A549 (cell line): ENCODE results near the gene MICU2. TPM values are rescaled to one million over a fixed set of nuclear protein-coding genes. Genes with fewer than 3 reads are reported as not detected.

ENCODE experiments used
- ATAC-seq, 2 experiments: fragments of 200-7000 bp in 1 of 2; fragments of >200 bp in 1 of 2; cut with Nextera tagmentation in 1 of 2; cut with Tn5 transposase in 1 of 2; 3 replicates each; pipeline versions ENCODE4 v1.8.0 to v1.9.1; 2018 to 2020; ENCODE audit warnings: mild to moderate bottlenecking in 1 of 2, moderate library complexity in 1 of 2
- CTCF ChIA-PET: fragments of 300-600 bp; sonication (Branson Sonifier 250); formaldehyde crosslinking; extraction: SDS; loops from one replicate; lab custom pipeline; 2021; ENCODE audit warnings: antibody characterized with exemption, inconsistent platforms; lab: Yijun Ruan, JAX
- POLR2A ChIA-PET: fragments of 350-600 bp; formaldehyde crosslinking; extraction: SDS; loops from one replicate; lab custom pipeline; 2021; ENCODE audit warnings: antibody characterized with exemption, inconsistent platforms; lab: Yijun Ruan, JAX
- DNase-seq, 2 experiments: peaks; one replicate each; pipeline versions ENCODE4 v3.0.0 to v3.0.0-alpha.2; 2011 to 2016; ENCODE audit warnings: low read depth in 1 of 2, low spot score in 1 of 2
- FAIRE-seq: peaks from 2 replicates; lab custom pipeline; 2011; peaks lifted over from hg19 to GRCh38; lab: Jason Lieb, UNC
- H3K27ac ChIP-seq, 2 experiments: fragments of >200 bp; sonication (Bioruptor Twin); formaldehyde crosslinking; 3 replicates each; pipeline ENCODE4 v1.5.1; 2016 to 2017
- H3K4me1 ChIP-seq: fragments of >200 bp; sonication (Bioruptor Twin); formaldehyde crosslinking; 3 replicates; pipeline ENCODE4 v1.6.1; 2016
- H3K4me2 ChIP-seq: fragments of >200 bp; sonication (Bioruptor Twin); formaldehyde crosslinking; 3 replicates; pipeline ENCODE4 v1.6.1; 2016
- H3K4me3 ChIP-seq: fragments of >200 bp; sonication (Bioruptor Twin); formaldehyde crosslinking; 3 replicates; pipeline ENCODE4 v1.5.1; 2016
- H3K9me3 ChIP-seq: fragments of >200 bp; sonication (Bioruptor Twin); formaldehyde crosslinking; 3 replicates; pipeline ENCODE4 v1.6.1; 2016
- BHLHE40 ChIP-seq: IDR thresholded peaks from 2 replicates; pipeline ENCODE4 v1.6.1; 2012; ENCODE audit warnings: low read depth, low read length, inconsistent platforms
- CBX2 ChIP-seq: fragments of 200-600 bp; sonication (generic); IDR thresholded peaks from 2 replicates; pipeline ENCODE4 v1.6.1; 2016; ENCODE audit warnings: low read depth, mild to moderate bottlenecking, borderline replicate concordance
- CBX8 ChIP-seq: fragments of 200-600 bp; sonication (generic); IDR thresholded peaks from 2 replicates; pipeline ENCODE4 v1.6.1; 2016
- CEBPB ChIP-seq, 2 experiments: fragments of >200 bp in 1 of 2; sonication (Bioruptor Twin) in 1 of 2; formaldehyde crosslinking in 1 of 2; IDR thresholded peaks; 2 replicates each; pipeline ENCODE4 v1.6.1; 2012 to 2016
- CHD4 ChIP-seq: fragments of 200-600 bp; sonication (generic); IDR thresholded peaks from 2 replicates; pipeline ENCODE4 v1.6.1; 2016; ENCODE audit warnings: antibody characterized with exemption, mild to moderate bottlenecking, borderline replicate concordance
- ESRRA ChIP-seq: fragments of 150-350 bp; IDR thresholded peaks from 2 replicates; pipeline ENCODE4 v1.6.1; 2014; ENCODE audit warnings: mild to moderate bottlenecking, low read length, borderline replicate concordance
- FOSB ChIP-seq: fragments of 250-450 bp; sonication (Bioruptor Pico); IDR thresholded peaks from 2 replicates; pipeline ENCODE4 v1.5.0; 2020; ENCODE audit warnings: mild to moderate bottlenecking, moderate library complexity
- FOSL2 ChIP-seq, 2 experiments: fragments of 450-650 bp in 1 of 2; fragments of >200 bp in 1 of 2; sonication (Bioruptor Twin) in 1 of 2; formaldehyde crosslinking; IDR thresholded peaks; 2 replicates each; pipeline versions ENCODE4 v1.5.0 to v1.6.1; 2016 to 2020; ENCODE audit warnings: mild to moderate bottlenecking in 1 of 2, moderate library complexity in 1 of 2
- GATA3 ChIP-seq: IDR thresholded peaks from 2 replicates; pipeline ENCODE4 v1.6.1; 2012; ENCODE audit warnings: borderline replicate concordance
- HDAC2 ChIP-seq: fragments of 200-600 bp; sonication (generic); IDR thresholded peaks from 2 replicates; pipeline ENCODE4 v1.6.1; 2016
- MAFK ChIP-seq: fragments of 450-650 bp; IDR thresholded peaks from 2 replicates; pipeline ENCODE4 v1.6.1; 2014; ENCODE audit not compliant: partially characterized antibody
- NR3C1 ChIP-seq: fragments of >200 bp; sonication (Bioruptor Twin); formaldehyde crosslinking; IDR thresholded peaks from 3 replicates; pipeline ENCODE4 v1.6.1; 2017
- RAD21 ChIP-seq, 2 experiments: fragments of >200 bp in 1 of 2; sonication (Bioruptor Twin) in 1 of 2; formaldehyde crosslinking in 1 of 2; IDR thresholded peaks in 1 of 2; conservative IDR thresholded peaks in 1 of 2; 2 replicates in 1 of 2; 3 replicates in 1 of 2; pipeline ENCODE4 v1.6.1; 2012 to 2018; ENCODE audit warnings: inconsistent platforms in 1 of 2
- RARB ChIP-seq: fragments of 250-450 bp; sonication (Bioruptor Pico); IDR thresholded peaks from 2 replicates; pipeline ENCODE4 v1.8.0; 2021; ENCODE audit warnings: mild to moderate bottlenecking, moderate library complexity
- REST ChIP-seq: fragments of 200-600 bp; sonication (generic); IDR thresholded peaks from 2 replicates; pipeline ENCODE4 v1.6.1; 2016; ENCODE audit warnings: antibody characterized with exemption, mild to moderate bottlenecking, moderate library complexity
- SREBF2 ChIP-seq: fragments of 450-650 bp; IDR thresholded peaks from 2 replicates; pipeline ENCODE4 v1.6.1; 2014; ENCODE audit warnings: mild to moderate bottlenecking, moderate library complexity
- TFCP2L1 ChIP-seq: fragments of 250-450 bp; sonication (Bioruptor Pico); IDR thresholded peaks from 2 replicates; pipeline ENCODE4 v1.5.0; 2021; ENCODE audit warnings: mild to moderate bottlenecking
- TP53 ChIP-seq: fragments of 250-450 bp; sonication (Bioruptor Pico); IDR thresholded peaks from 2 replicates; pipeline ENCODE4 v1.5.0; 2021; ENCODE audit warnings: mild to moderate bottlenecking, moderate library complexity
- USF2 ChIP-seq: fragments of 450-650 bp; IDR thresholded peaks from 2 replicates; pipeline ENCODE4 v1.6.1; 2014; ENCODE audit warnings: antibody characterized with exemption
- ZC3H11A ChIP-seq: fragments of 450-650 bp; IDR thresholded peaks from 2 replicates; pipeline ENCODE4 v1.6.1; 2014; ENCODE audit warnings: antibody characterized with exemption, mild to moderate bottlenecking
- ZSCAN20 ChIP-seq: fragments of 250-450 bp; sonication (Bioruptor Pico); IDR thresholded peaks from 2 replicates; pipeline ENCODE4 v1.8.0; 2022; ENCODE audit warnings: mild to moderate bottlenecking, moderate library complexity
- WGBS: methylation state at CpG from one replicate; pipeline ENCODE4 v1.1.6; 2017; ENCODE audit errors: missing lambda C conversion rate; 5-methylcytosine and 5-hydroxymethylcytosine counted together
- polyA plus RNA-seq, 4 experiments: library from polyadenylated mRNA; depleted of rRNA in 3 of 4; stranded (reverse); fragments of >200 nt; fragmentation: RNase III in 1 of 4; extraction: RNeasy Plus Mini Kit Qiagen cat#74134 plus additional on column Dnase treatment in 1 of 4; gene quantifications; 2 replicates in 3 of 4; 3 replicates in 1 of 4; pipeline ENCODE4 v1.2.3, GENCODE V29; 2011 to 2017
- TF ChIP-seq, protein P1 (sequence below): fragments of 250-450 bp; sonication (Bioruptor Pico); IDR thresholded peaks from 2 replicates; pipeline ENCODE4 v1.5.0; 2020; ENCODE audit warnings: low read depth, mild to moderate bottlenecking, moderate library complexity
- TF ChIP-seq, protein P2 (sequence below): fragments of >200 bp; sonication (Bioruptor Twin); formaldehyde crosslinking; IDR thresholded peaks from 3 replicates; pipeline ENCODE4 v1.6.1; 2016
- TF ChIP-seq, protein P3 (sequence below): fragments of 250-450 bp; sonication (Bioruptor Pico); IDR thresholded peaks from 2 replicates; pipeline ENCODE4 v1.5.0; 2021; ENCODE audit warnings: mild to moderate bottlenecking, moderate library complexity, borderline replicate concordance

The MICU2 gene
- polyA plus RNA-seq, 2 of the 4 experiments (the other 2 are of a cell fraction): 24.7 to 42.6 TPM

DNA sequence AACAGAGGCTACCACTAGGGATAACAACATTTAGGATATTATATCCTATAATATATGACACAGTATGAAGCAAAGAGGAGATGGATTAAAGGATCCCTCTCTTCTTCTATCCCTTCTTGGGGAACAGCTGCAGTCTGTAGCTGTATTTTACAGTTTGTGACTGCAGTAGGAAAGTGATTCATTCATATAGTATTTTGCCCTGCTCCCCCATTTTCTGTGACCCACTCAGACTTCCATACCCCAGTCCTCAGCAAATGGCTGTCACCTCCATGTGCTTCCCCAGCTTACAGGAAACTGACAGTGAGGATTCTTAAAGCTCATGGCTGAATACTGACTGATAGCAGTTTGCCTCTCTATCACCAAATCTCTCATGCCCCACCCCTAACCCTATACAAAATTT is 27.5 kb downstream of the MICU2 start:
- no peak for ATAC-seq
- no peak for FAIRE-seq

GRCh38 chr13:21573920-21574712 is 29.9 kb downstream of the MICU2 start:
- no peak overlapping the region for H3K27ac ChIP-seq
- POLR2A ChIA-PET: no interaction called here
- H3K4me1 ChIP-seq: no peaks in the 10 kb centered on the region
- 90% methylated on average over 2 of the region's 2 CpGs for WGBS
- no peak for DNase-seq
- no peak overlapping the region for H3K4me3 ChIP-seq
- H3K4me2 ChIP-seq: no peak overlapping the region
- no peak for ATAC-seq
- H3K9me3 ChIP-seq: no peaks in the 10 kb centered on the region
- TF ChIP-seq CBX2 (no peak), RAD21 (conservative IDR thresholded peaks at IDR 0.05 in 1 of 2, IDR thresholded peaks at IDR 0.05 in 1 of 2) (no peak), TP53 (no peak), SREBF2 (no peak), FOSB (no peak), TFCP2L1 (CRISPR knock-in tag) (no peak), USF2 (no peak), CHD4 (no peak), ESRRA (no peak), ZC3H11A (no peak), BHLHE40 (no peak), NR3C1 (no peak)
- TF ChIP-seq, protein P1, sequence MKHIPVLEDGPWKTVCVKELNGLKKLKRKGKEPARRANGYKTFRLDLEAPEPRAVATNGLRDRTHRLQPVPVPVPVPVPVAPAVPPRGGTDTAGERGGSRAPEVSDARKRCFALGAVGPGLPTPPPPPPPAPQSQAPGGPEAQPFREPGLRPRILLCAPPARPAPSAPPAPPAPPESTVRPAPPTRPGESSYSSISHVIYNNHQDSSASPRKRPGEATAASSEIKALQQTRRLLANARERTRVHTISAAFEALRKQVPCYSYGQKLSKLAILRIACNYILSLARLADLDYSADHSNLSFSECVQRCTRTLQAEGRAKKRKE: no peak
- TF ChIP-seq, protein P2, sequence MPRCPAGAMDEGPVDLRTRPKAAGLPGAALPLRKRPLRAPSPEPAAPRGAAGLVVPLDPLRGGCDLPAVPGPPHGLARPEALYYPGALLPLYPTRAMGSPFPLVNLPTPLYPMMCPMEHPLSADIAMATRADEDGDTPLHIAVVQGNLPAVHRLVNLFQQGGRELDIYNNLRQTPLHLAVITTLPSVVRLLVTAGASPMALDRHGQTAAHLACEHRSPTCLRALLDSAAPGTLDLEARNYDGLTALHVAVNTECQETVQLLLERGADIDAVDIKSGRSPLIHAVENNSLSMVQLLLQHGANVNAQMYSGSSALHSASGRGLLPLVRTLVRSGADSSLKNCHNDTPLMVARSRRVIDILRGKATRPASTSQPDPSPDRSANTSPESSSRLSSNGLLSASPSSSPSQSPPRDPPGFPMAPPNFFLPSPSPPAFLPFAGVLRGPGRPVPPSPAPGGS: no peak
- TF ChIP-seq, protein P3, sequence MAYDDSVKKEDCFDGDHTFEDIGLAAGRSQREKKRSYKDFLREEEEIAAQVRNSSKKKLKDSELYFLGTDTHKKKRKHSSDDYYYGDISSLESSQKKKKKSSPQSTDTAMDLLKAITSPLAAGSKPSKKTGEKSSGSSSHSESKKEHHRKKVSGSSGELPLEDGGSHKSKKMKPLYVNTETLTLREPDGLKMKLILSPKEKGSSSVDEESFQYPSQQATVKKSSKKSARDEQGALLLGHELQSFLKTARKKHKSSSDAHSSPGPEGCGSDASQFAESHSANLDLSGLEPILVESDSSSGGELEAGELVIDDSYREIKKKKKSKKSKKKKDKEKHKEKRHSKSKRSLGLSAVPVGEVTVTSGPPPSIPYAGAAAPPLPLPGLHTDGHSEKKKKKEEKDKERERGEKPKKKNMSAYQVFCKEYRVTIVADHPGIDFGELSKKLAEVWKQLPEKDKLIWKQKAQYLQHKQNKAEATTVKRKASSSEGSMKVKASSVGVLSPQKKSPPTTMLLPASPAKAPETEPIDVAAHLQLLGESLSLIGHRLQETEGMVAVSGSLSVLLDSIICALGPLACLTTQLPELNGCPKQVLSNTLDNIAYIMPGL: no peak
- no peak for FAIRE-seq
- CTCF ChIA-PET: no interaction called here

More for the DNA sequence above, 27.5 kb downstream of the MICU2 start:
- DNase-seq: no peak
- ChIA-PET CTCF (no interaction called here), POLR2A (no interaction called here)
- TF ChIP-seq CEBPB (IDR thresholded peaks at IDR 0.05) (no peak), FOSL2 (IDR thresholded peaks at IDR 0.05) (no peak), FOSL2 (CRISPR knock-in tag; IDR thresholded peaks at IDR 0.05) (no peak), CBX8 (no peak), MAFK (no peak)
- Histone ChIP-seq H3K4me1 (no peaks in the 10 kb centered on the region), H3K4me2 (no peak overlapping the region), H3K4me3 (no peak overlapping the region), H3K27ac (no peak overlapping the region), H3K9me3 (no peaks in the 10 kb centered on the region)

GRCh38 chr13:21569686-21570085 is 34.3 kb downstream of the MICU2 start:
- H3K4me2 ChIP-seq: no peak overlapping the region
- no peak overlapping the region for H3K4me3 ChIP-seq
- ATAC-seq (no peak), FAIRE-seq (no peak), DNase-seq (no peak)
- H3K9me3 ChIP-seq: no peaks in the 10 kb centered on the region
- 81% methylated on average over 3 of the region's 3 CpGs for WGBS
- ChIA-PET POLR2A (no interaction called here), CTCF (interaction anchor here (0.7 kb wide), 1 partner anchor 57 kb away, joined by 3 read pairs; no protein-coding TSS in a partner anchor)
- no peak for TF ChIP-seq USF2
- TF ChIP-seq GATA3: no peak
- no peak for TF ChIP-seq RARB (CRISPR knock-in tag)
- no peak for TF ChIP-seq ZSCAN20 (CRISPR knock-in tag)
- no peak for TF ChIP-seq REST
- TF ChIP-seq HDAC2: no peak
- TF ChIP-seq SREBF2: no peak
- no peak for TF ChIP-seq FOSL2 (IDR thresholded peaks at IDR 0.05)
- TF ChIP-seq FOSL2 (CRISPR knock-in tag; IDR thresholded peaks at IDR 0.05): no peak
- H3K4me1 ChIP-seq: no peaks in the 10 kb centered on the region
- H3K27ac ChIP-seq: no peak overlapping the region
